ENCODE measurements around the gene MYO1F.

Gene MYO1F

DNA sequence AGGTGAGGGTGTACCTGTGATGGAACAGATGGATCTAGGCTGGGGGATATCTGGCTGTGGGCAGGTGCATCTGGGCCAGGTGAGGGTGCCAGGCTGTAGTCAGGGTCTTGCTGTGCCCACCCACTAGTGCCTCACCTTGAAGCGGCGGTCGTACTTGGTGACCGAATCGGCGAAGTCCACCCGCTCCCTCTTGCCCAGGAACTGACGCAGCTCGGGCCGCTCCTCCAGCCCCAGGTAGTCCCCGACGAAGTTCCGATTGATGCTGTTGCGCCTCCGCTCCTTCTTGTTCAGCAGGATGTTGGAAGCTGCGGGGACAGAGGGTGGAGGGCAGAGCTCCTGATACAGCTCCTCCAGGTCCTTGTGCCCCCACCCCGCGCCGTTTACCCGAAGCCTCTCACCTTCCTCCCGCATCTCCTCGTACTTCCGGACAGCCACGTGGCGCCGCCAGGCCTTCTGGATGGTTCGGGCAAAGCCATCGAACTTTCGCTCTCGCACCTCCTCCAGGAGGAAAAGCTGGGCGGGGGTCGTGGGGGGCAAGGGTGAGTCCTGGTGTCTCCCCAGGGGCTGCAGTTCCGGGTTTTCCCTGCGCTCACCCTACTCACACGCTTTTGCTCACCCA, 47.1 kb downstream of the MYO1F start:
- no peak overlapping the region for H3K4me3 ChIP-seq (ENCODE audit: low read depth, low read length)
- TF ChIP-seq, protein P1, sequence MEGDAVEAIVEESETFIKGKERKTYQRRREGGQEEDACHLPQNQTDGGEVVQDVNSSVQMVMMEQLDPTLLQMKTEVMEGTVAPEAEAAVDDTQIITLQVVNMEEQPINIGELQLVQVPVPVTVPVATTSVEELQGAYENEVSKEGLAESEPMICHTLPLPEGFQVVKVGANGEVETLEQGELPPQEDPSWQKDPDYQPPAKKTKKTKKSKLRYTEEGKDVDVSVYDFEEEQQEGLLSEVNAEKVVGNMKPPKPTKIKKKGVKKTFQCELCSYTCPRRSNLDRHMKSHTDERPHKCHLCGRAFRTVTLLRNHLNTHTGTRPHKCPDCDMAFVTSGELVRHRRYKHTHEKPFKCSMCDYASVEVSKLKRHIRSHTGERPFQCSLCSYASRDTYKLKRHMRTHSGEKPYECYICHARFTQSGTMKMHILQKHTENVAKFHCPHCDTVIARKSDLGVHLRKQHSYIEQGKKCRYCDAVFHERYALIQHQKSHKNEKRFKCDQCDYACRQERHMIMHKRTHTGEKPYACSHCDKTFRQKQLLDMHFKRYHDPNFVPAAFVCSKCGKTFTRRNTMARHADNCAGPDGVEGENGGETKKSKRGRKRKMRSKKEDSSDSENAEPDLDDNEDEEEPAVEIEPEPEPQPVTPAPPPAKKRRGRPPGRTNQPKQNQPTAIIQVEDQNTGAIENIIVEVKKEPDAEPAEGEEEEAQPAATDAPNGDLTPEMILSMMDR (IDR thresholded peaks at IDR 0.05; ENCODE audit: borderline replicate concordance, insufficient read depth, low read depth, low read length), result no peak

DNA sequence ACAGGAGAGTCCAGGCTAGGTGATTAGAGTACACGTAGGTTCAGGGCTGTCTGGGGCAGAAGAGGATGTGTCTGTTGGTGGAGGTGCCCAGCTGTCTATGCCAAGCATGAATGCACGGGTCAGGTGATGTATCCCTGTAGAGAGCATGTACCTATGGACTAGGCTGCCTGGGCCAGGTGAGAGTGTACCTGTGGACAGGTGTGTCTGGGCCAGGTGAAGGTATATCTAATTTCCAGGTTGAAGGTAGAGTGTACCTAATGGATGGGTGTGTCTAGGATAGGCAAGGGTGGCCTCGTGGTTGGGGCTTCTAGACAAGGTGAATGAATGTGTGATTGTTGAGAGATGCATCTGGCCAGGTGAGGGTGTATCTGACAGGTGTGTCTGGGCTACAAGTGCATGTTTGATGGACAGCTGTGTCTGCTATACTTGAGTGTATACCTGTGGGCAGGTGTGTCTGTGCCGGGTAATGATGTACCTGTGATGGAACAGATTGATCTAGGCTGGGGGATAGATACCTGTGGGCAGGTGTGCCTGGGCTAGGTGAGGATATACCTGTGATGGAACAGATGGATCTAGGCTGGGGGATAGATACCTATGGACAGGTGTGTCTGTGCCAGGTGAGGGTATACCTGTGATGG, 47.8 kb downstream of the MYO1F start:
- H3K4me3 ChIP-seq (ENCODE audit: low read depth, low read length), result no peak overlapping the region

DNA sequence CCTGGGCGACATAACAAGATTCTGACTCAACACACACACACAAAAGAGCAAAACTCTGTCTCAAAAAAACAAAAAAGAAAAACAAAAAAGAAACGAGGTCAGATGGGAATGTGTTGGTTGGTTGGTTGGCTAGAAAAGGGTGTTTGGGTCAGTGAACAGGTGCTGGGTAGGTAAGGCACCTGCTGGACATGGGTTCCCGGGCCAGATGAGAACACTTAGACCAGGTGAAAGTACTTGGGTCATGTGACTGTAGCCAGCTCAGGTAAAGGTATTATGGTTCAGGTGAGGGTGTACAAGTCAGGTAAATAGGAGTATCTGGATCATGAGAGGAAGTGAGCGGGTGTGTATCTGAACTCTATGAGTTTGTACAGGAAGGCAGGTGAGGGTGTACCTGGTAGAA, 48.7 kb downstream of the MYO1F start:
- TF ChIP-seq, protein P1 (IDR thresholded peaks at IDR 0.05; ENCODE audit: borderline replicate concordance, insufficient read depth, low read depth, low read length), result no peak

More for the DNA sequence above, 47.8 kb downstream of the MYO1F start:
- TF ChIP-seq, protein P1 (IDR thresholded peaks at IDR 0.05; ENCODE audit: borderline replicate concordance, insufficient read depth, low read depth, low read length), result no peak

DNA sequence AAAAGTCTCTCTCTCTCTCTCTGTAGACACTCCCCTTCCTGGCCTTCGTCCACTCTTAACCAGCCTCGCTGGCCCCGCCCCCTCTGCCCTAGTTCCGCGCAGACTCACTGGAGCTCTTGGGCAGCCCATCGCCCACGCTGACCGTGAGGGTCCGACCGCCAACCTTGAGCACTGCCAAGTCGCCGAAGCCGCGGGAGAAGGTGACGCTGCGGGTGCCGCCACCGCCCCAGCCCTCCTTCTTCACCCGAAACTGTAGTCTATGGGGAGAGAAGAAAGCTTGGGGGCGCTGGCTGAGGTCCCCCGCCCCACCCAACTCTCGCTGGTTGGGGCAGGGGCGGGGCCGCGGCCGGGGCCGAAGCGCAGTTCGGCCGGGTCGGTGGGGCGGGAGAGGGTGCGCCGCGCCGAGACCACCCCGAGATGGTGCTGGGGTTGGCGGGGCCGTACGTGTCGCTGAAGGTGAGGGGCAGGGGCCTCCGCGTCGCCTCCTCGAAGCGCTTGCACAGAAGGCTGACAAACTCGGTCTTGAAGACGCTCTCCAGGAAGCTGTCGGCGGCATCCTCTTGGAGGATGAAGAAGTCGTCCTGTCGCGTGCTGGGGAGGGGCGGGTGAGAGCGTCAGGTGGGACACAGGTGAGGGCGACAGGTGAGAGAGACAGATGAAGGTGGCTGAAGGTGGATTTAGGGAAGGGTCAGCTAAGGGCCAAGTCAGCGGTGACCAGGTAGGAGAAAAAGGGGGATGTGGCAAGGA, 50.7 kb downstream of the MYO1F start:
- TF ChIP-seq, protein P1 (IDR thresholded peaks at IDR 0.05; ENCODE audit: borderline replicate concordance, insufficient read depth, low read depth, low read length), result no peak
- H3K4me3 ChIP-seq (ENCODE audit: low read depth, low read length), result no peak overlapping the region

More for the DNA sequence above, 48.7 kb downstream of the MYO1F start:
- H3K4me3 ChIP-seq (ENCODE audit: low read depth, low read length), result no peak overlapping the region

DNA sequence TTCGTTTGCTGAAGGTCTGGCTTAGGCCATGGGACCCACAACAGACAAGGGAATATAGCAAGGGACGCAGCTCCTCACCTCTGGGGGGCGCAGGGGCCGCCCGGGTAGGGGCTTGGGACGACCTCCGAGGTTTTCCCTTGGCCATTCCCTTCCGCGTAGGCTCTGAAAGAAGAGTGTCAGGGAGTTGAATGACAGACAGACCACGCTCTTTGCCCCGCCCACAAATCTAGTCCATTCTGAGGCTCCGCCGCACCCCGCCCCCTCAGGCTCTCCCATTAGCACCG, 51.9 kb downstream of the MYO1F start:
- no peak overlapping the region for H3K4me3 ChIP-seq (ENCODE audit: low read depth, low read length)
- TF ChIP-seq, protein P1 (IDR thresholded peaks at IDR 0.05; ENCODE audit: borderline replicate concordance, insufficient read depth, low read depth, low read length), result no peak

- H3K4me3 ChIP-seq (ENCODE audit: low read depth, low read length), result no peak overlapping the region
- TF ChIP-seq, protein P1 (IDR thresholded peaks at IDR 0.05; ENCODE audit: borderline replicate concordance, insufficient read depth, low read depth, low read length), result no peak
Observed at GRCh38 chr19:8519388-8519787, 57.9 kb downstream of the MYO1F start.

Measured in GM12875 (cell line).